ENCODE data around the gene LGSN.
"Not testable (repeated sequence)": the region's sequence is repeated elsewhere in the genome, so short reads cannot be mapped to it uniquely, and the experiment has no call there.

Gene LGSN

GRCh38 chr6:63306420-63306819 lies 13.4 kb downstream of the LGSN start:
- DNase-seq, result no peak

- no peak for DNase-seq
Measured at GRCh38 chr6:63305277-63305676, 14.5 kb downstream of the LGSN start.

GRCh38 chr6:63303476-63303875 lies 16.3 kb downstream of the LGSN start:
- no peak for DNase-seq

- DNase-seq, result no peak
Measured at GRCh38 chr6:63299667-63300066, 20.1 kb downstream of the LGSN start.

- no peak for DNase-seq
Measured at GRCh38 chr6:63295553-63296194, 24.1 kb downstream of the LGSN start.

GRCh38 chr6:63290492-63291058 lies 29.2 kb downstream of the LGSN start:
- DNase-seq, result no peak

GRCh38 chr6:63289269-63289872 lies 30.4 kb downstream of the LGSN start:
- no peak for DNase-seq

- no peak for DNase-seq
Measured at GRCh38 chr6:63280639-63281180, 39.1 kb downstream of the LGSN start.

GRCh38 chr6:63278916-63279315 lies 40.9 kb downstream of the LGSN start:
- DNase-seq, result no peak

- DNase-seq, result no peak
Measured at GRCh38 chr6:63275953-63276352, 43.8 kb downstream of the LGSN start.

GRCh38 chr6:63274795-63275430 lies 44.9 kb downstream of the LGSN start:
- not testable (repeated sequence) for DNase-seq

- peak in 3 of 4 experiments; percentile 4 to 16 (median 5) for DNase-seq
Measured at GRCh38 chr6:63272397-63272796, 47.4 kb downstream of the LGSN start.

GRCh38 chr6:63269470-63269869 lies 50.3 kb downstream of the LGSN start:
- no peak for DNase-seq

- DNase-seq, result no peak
Measured at GRCh38 chr6:63268574-63268973, 51.2 kb downstream of the LGSN start.

- DNase-seq, result no peak
Measured at GRCh38 chr6:63267828-63268227, 52.0 kb downstream of the LGSN start.

GRCh38 chr6:63267046-63267445 lies 52.7 kb downstream of the LGSN start:
- DNase-seq, result no peak

- DNase-seq, result no peak
Measured at GRCh38 chr6:63263444-63263843, 56.3 kb downstream of the LGSN start.

- DNase-seq, result no peak
Measured at GRCh38 chr6:63261820-63262219, 58.0 kb downstream of the LGSN start.

GRCh38 chr6:63259153-63259552 lies 60.6 kb downstream of the LGSN start:
- no peak for DNase-seq

- no peak for DNase-seq
Measured at GRCh38 chr6:63249875-63250482, 69.8 kb downstream of the LGSN start.

- DNase-seq, result no peak
Measured at GRCh38 chr6:63246581-63246980, 73.2 kb downstream of the LGSN start.

- DNase-seq, result no peak
Measured at GRCh38 chr6:63245909-63246308, 73.9 kb downstream of the LGSN start.

GRCh38 chr6:63245420-63245819 lies 74.4 kb downstream of the LGSN start:
- DNase-seq, result no peak
